ENCODE results near the gene ARSA.
A peak's percentile ranks its signal among the peaks of the same experiment; 100 is the strongest.
"Not testable (repeated sequence)": the region's sequence is repeated elsewhere in the genome, so short reads cannot be mapped to it uniquely, and the experiment has no call there.

ARSA gene

GRCh38 chr22:50627642-50628542 lies at the start of gene ARSA:
Gene ARSA (minus strand): TSS chr22:50628152. CDS start chr22:50627779, 373 bp downstream.
- peak; percentile 79 for DNase-seq (ENCODE audit: insufficient read length, low spot score)
- FAIRE-seq = peak; percentile 68

- no peak for DNase-seq (ENCODE audit: insufficient read length, low spot score)
- no peak for FAIRE-seq
Observed at GRCh38 chr22:50676661-50677492, 48.9 kb upstream of the ARSA start.

- FAIRE-seq = no peak
- no peak for DNase-seq (ENCODE audit: insufficient read length, low spot score)
Observed at GRCh38 chr22:50676180-50676636, 48.3 kb upstream of the ARSA start.

- DNase-seq (ENCODE audit: insufficient read length, low spot score) (no peak), FAIRE-seq (no peak)
Observed at GRCh38 chr22:50675553-50676179, 47.7 kb upstream of the ARSA start.

GRCh38 chr22:50674606-50675552 lies 46.9 kb upstream of the ARSA start:
- no peak for DNase-seq (ENCODE audit: insufficient read length, low spot score)
- FAIRE-seq = no peak

- no peak for FAIRE-seq
- no peak for DNase-seq (ENCODE audit: insufficient read length, low spot score)
Observed at GRCh38 chr22:50674130-50674500, 46.2 kb upstream of the ARSA start.

- FAIRE-seq (no peak), DNase-seq (ENCODE audit: insufficient read length, low spot score) (no peak)
Observed at GRCh38 chr22:50673231-50674129, 45.5 kb upstream of the ARSA start.

- FAIRE-seq (no peak), DNase-seq (ENCODE audit: insufficient read length, low spot score) (no peak)
Observed at GRCh38 chr22:50672471-50673230, 44.7 kb upstream of the ARSA start, which contains the start of gene SHANK3. Gene SHANK3 (plus strand): TSS chr22:50672823.

- DNase-seq (ENCODE audit: insufficient read length, low spot score) (no peak), FAIRE-seq (no peak)
Observed at GRCh38 chr22:50672041-50672440, 44.1 kb upstream of the ARSA start.

- FAIRE-seq = no peak
Observed at GRCh38 chr22:50671641-50672040, 43.7 kb upstream of the ARSA start.

GRCh38 chr22:50670914-50671538 lies 43.1 kb upstream of the ARSA start:
- DNase-seq (ENCODE audit: insufficient read length, low spot score) = no peak
- FAIRE-seq = no peak

More at GRCh38 chr22:50671641-50672040, 43.7 kb upstream of the ARSA start:
- no peak for DNase-seq (ENCODE audit: insufficient read length, low spot score)

GRCh38 chr22:50670513-50670912 lies 42.6 kb upstream of the ARSA start:
- FAIRE-seq = no peak
- no peak for DNase-seq (ENCODE audit: insufficient read length, low spot score)

- FAIRE-seq (no peak), DNase-seq (ENCODE audit: insufficient read length, low spot score) (no peak)
Observed at GRCh38 chr22:50665738-50666137, 37.8 kb upstream of the ARSA start.

- DNase-seq (ENCODE audit: insufficient read length, low spot score) = no peak
- FAIRE-seq = no peak
Observed at GRCh38 chr22:50665212-50665611, 37.3 kb upstream of the ARSA start.

GRCh38 chr22:50660306-50660705 lies 32.4 kb upstream of the ARSA start:
- DNase-seq (ENCODE audit: insufficient read length, low spot score) = no peak
- FAIRE-seq = no peak

GRCh38 chr22:50659711-50660110 lies 31.8 kb upstream of the ARSA start:
- FAIRE-seq; DNase-seq (ENCODE audit: insufficient read length, low spot score): not testable (repeated sequence)

- FAIRE-seq (no peak), DNase-seq (ENCODE audit: insufficient read length, low spot score) (no peak)
Observed at GRCh38 chr22:50657925-50658324, 30.0 kb upstream of the ARSA start.
